Right lung (tissue), 5 donors: ENCODE measurements around the gene GTPBP6. TPM values are rescaled to one million over a fixed set of nuclear protein-coding genes. Genes with fewer than 3 reads are reported as not detected.
"Not testable (repeated sequence)": the region's sequence is repeated elsewhere in the genome, so short reads cannot be mapped to it uniquely, and the experiment has no call there.

Experiments
- DNase-seq, 2 donors: peaks; one replicate each; pipeline ENCODE4 v3.0.0-alpha.2; 2013
- polyA plus RNA-seq, 5 donors: library from polyadenylated mRNA; unstranded; fragments of 120-200 nt; gene quantifications; one replicate each; pipeline versions ENCODE4 v1.2.1 to v1.2.3, GENCODE V29; 2013; ENCODE audit warnings: inconsistent platforms in 1 of 5, low replicate concordance in 1 of 5; ENCODE audit not compliant: insufficient read length in 5 of 5, insufficient read depth in 1 of 5

The GTPBP6 gene
- polyA plus RNA-seq, 5 donors = 26.5 to 66.6 (median 55.3) TPM

- no peak for DNase-seq
Measured at GRCh38 chrX:353566-354535, 35.3 kb upstream of the GTPBP6 start.

DNA sequence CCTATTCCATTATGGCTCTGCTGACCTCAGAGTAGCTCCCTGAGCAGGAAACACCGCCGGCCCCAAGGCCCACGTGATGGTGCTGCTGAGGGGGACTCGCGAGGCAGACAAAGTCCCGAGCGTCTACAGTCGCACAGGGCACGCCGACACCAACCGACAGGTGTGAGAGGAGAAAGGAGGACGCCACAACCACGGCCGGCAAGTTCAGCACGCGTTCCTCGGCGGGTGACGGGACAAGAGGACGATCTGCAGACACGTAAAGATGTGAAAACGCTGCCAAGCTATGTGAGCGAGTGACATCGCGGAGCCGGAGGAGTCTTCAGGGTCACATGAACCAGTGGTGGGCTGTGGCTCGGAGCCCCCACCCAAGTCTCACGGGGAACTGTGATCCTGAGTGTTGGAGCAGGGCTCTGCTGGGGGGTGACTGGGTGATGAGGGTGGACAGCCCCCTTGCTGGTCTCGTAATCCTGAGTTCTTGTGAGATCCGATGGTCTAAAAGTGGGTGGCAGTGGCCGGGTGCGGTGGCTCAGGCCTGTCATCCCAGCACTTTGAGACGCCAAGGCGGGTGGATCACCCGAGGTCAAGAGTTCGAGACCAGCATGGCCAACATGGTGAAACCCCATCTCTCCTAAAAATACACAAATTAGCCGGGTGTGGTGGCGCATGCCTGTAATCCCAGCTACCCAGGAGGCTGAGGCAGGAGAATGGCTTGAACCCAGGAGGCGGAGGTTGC is 34.2 kb upstream of the GTPBP6 start:
- DNase-seq = no peak

DNA sequence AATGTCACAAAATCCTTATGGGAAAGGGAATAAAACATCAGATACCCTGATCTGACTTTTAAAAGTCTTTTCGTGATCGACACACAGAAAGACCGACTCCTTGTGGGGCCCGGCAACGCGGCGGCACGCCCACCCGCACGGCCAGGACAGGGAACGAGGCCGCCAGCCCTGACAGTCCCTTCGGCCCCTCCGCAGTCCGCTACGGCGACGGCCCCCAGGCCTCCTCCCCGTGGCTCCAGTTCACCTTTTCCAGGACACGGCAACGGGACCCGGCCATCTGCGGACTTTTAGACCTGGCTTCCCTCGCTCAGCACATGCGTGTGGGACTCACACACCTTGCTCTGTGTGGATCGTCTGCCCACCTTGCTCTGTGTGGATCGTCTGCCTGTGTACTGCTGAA is 33.6 kb upstream of the GTPBP6 start:
- DNase-seq = no peak

- no peak for DNase-seq
Measured at GRCh38 chrX:351736-352135, 33.1 kb upstream of the GTPBP6 start.

DNA sequence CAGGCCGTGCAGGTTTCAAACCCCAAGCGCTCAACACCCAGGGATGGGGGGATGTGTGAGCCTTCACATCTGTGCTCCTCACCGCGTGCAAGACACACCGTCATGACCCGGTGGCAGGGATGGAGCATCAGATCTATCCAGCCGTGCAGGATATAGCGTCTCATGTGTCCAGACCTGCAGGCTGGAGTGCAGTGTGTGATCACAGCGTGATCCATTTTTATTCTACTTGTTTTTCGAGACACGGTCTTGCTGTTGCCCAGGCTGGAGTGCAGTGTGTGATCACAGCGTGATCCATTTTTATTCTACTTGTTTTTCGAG is 32.7 kb upstream of the GTPBP6 start:
- not testable (repeated sequence) for DNase-seq

DNA sequence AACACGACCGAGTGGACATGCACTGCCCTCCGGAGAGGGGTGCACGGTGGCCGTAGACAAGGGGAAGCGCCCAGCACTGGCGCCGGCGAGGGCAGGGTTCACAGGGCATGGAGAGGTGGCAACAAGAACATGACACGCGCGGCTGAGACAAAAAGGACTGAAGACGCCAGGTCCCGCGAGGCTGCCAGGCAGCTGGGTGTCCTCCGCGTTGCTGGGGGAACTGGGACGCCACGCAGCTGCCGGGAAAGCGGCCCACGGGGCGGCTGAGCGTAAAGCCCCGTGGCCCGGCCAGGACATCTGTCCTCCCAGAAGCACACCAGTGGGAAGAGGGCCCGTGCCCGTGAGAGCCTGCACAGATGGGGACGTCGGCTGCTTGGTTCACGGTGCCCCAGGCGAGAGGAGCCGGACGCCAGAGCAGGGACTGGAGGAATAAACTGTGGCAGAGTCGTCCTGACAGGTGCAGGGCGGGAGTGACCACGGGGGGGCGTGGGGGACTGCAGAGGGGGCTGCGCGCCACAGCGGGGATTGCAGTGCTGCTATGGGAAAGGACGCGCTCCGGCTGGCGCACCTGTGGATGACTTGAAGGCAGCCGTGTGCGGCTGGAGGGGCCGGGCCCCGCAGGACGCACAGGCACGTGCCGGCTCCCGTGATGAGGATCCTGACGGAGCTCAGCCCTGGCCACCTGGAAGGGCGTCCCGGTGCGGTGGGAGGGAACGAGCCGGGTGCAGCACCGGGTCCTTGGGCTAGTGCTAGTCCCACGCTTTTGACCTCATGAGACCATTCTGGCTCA is 32.1 kb upstream of the GTPBP6 start:
- no peak for DNase-seq

DNA sequence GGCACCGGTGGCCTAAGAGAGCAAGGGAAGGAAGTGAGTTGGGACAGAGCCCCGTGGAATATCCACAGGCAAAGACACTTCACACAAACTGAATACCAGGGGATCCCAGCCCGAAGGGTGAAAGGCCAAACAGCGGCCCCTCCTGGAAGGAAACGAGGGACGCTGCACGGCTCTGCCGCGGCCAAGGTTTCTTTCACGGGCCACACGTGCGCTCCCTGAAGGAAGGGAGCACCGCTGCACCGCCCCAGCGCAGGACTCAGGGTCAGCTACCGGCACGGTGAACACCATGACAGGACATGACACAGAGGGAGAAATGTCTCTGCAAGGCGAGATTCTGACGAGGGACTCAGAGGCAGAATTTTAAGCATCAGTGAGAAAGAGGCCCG is 31.5 kb upstream of the GTPBP6 start:
- DNase-seq = no peak

GRCh38 chrX:349702-350101 is 31.1 kb upstream of the GTPBP6 start:
- DNase-seq = no peak

DNA sequence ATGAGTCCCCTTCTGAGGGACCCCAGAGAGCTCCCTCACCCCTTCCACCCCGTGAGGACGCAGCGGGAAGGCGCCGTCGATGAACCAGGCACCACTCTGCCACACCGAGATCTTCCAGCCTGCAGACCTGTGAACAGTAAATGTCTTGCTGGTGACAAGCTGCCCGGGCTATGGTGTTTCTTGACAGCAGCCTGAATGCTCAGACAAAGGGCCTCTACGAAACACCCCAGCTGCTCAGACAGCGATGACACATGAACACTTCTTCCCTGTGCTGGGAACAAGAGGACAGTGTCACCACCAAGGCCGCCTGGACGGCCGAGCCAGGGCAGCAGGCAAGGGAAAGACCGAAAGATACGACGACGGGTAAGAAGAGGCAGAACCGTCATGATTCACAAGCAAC is 30.6 kb upstream of the GTPBP6 start:
- DNase-seq = no peak

- DNase-seq = no peak
Measured at GRCh38 chrX:348461-349117, 30.0 kb upstream of the GTPBP6 start.

DNA sequence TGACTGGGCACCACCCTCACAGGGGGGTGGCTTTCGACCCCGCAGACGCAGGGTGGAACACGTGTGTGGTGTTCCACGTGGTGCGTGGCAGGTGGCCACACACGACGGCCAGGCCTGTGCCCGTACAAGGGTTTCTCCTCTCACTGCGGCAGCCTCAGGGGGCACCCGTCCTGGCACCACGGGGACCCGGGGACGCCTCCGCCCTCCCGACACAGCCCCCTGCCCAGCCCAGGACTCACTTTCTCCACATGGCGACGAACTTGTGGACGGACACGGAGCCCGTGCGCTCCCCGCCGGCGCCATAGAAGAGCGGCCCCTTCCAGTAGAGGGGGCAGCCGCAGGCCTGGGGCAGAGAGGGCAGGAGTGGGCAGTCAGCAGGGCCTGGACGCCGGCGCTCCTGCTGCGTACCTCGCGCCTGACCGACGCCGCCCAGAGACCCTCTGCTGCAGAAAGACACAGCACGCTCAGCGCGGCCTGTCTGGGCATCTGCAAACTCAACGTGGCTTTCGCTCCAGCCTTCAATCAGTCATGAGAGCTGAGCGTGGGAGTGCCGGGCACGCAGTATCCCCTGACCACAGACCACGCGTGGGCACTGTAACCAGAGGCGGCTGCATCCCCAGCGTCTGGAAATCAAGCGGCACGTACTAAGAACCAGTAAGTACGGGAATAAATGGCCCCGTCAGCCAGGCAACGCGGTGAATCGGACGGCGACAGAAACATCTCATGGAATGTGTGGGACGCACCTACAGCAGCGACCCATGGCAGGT is 28.9 kb upstream of the GTPBP6 start:
- DNase-seq = no peak

DNA sequence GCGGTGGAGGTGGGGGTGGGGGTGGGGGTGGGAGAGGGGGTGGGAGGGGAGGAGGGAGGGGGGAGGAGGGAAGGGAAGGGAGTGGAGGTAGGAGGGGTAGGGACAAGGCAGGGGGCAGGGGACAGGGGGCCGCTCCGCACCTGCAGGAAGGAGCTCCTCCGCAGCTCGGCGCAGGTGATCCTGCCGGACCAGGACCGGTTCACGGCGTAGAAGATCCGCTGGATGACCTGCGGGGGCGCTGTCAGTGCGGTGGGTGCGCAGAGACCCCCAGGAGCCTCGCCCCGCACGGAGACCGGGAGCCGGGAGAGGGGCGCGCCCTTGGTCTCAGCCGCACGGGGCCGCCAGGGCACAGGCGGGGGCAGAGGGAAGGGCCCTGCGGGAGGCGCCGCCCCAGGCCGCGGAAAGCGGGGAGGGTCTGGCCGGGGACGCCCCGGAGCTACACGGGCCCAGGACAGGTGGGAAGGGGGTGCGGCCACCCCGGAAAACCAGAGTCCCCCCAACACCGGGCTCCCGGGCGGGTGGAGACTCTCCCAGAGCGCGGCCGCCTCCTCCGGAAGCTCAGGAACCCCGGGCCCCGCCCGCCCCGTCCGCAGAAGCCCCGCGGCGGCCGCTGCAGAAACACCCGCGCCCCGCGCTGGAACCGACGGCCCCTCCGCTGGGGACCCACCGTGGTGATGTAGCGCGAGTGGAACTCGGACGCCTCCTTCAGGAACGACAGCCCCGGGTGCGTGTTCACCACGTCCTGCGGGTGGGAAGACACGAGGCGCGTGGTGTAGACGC is 27.6 kb upstream of the GTPBP6 start:
- DNase-seq = no peak

DNA sequence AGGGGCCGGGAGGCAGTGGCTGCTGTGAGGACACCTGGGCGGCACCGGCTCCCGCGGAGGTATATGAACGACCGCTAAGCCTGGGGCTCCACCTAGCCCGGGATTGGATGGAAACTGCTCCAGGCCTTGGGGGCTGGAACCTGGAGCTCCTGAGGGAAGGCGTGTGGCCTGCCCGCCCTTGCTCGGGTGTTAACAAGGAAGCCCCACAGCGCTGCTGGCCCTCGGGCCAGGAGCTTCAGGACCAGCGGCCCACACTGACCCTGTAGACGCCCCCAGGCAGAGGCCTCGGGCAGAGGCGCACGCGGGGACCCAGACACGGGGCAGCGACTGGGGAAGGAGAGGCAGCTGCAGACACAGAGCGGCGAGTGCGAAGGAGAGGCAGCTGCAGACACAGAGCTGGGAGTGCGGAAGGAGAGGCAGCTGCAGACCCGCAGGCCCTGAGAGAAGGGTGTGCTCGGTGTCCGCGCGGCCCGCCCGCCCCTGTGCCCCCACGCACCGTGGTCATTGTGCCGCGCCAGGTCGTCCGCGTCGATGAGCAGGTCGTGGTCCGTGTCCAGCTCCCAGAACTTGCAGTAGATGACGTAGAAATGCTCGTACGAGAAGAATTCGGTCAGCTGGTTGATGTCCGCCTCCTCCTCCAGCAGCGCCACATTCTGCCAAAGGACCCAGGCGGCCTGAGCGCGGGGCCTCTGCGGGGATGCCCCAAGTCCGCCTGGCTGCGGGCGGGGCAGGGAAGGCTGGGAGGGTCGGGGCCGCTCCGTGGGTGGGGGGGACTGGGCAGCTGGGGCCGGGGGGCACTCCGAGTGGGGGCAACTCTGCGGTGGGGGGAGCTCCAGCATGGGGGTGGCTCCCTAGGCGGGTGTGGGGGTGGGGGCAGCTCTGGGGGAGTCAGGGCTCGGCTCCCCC is 26.7 kb upstream of the GTPBP6 start:
- DNase-seq = no peak

GRCh38 chrX:344371-344901 is 25.8 kb upstream of the GTPBP6 start:
- no peak for DNase-seq

GRCh38 chrX:341541-342101 is 23.0 kb upstream of the GTPBP6 start:
- no peak for DNase-seq

DNA sequence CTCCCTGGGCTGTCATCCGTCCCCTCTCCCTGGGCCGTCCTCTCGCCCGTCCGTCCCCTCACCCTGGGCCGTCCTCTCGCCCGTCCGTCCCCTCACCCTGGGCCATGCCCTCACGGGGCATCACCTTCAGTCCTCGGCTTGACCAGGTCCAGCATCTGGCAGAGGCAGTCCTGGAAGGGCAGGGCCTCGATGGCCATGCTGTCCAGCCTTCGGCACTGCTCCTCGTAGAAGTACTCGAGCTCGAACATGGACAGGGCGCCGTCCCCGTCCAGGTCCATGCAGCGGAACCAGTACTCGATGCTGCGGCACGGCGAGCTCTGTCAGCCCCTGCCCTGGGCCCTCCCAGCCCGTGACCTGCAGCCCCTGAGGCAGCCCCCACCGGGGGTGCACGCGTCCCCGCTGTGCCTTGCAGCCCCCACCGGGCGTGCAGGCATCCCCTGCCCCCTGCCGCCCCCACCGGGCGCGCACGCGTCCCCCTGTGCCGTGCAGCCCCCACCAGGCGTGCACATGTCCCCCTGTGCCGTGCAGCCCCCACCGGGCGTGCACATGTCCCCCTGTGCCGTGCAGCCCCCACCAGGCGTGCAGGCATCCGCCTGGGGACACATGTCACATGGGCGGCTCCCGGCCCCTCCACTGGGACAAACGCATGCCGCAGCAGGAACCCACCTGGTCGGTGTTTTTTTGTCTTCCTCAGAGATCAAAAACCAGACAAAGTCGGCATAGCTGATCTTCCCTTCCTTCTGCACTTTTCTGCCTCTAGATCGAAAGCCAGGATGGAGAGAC is 22.2 kb upstream of the GTPBP6 start:
- DNase-seq = no peak

DNA sequence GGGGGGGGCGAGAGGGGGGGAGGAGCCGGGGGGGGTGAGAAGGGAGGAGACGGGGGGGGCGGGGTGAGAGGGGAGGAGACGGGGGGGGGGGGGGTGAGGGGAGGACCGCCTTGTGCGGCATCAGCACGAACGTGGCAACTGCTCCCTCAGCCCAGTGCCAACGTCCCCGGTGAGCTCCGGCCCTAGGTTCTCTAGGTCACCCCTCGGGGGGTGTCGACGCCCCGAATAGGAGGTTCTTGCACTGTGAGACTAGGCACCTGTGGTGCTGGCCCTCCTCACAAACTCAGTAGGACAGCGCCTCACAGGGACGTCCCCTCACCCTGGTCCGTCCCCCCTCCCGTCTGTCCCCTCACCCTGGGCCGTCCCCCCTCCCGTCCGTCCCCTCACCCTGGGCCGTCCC is 21.5 kb upstream of the GTPBP6 start:
- DNase-seq = no peak
